HUDEP-2 (cell line): ENCODE measurements around the gene LINGO3.

ENCODE experiments used
- DNase-seq, 76 experiments: peaks; one replicate each; lab custom pipeline; 2025; ENCODE audit not compliant: unreplicated experiment in 76 of 76; lab: John Stamatoyannopoulos, UW

The LINGO3 gene

DNA sequence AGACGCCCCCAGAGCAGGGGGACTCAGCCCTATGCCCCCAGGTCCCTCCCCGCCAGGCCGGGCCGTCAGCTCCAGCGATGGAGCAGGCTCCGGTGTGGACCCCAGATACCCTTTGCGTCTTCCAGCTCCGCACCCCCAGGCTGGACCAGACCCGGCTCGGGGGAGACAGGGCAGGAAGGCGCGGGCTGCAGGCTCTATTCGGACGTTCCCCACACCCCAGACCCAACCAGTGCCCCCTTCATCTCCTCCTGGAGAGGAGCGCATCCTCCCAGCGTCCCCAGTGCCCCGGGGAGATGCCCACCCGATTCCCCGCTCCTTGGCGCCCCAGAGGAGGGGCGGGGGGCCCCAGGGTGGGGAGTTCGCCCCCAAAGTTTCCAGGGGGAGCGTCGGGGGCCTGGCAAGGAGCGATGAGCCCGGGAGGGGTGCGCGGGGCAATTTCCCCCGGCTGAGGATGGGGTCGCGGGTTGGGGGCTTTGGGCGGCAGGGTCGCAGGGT, 389 bp downstream of the LINGO3 start:
- no peak for DNase-seq

DNA sequence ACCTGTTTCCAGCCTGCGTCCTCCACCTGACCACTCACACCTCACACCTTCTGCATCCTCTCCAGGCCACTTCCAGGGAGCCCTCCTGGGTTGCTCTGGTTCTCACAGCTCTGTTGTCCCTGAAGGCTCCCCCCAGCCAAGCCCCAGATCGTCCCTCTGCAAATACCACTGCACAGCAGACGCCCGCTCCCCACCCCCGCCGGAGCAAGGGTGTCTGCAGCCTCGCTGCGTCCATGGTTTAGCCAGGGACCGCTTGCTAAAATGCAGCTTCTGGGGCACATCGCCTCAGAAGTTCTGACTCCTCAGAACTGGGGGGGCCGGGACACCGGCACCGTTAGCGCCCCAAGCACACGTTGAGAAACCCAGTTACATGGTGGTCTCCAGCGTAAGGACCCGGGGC, 983 bp downstream of the LINGO3 start:
- DNase-seq: no peak

DNA sequence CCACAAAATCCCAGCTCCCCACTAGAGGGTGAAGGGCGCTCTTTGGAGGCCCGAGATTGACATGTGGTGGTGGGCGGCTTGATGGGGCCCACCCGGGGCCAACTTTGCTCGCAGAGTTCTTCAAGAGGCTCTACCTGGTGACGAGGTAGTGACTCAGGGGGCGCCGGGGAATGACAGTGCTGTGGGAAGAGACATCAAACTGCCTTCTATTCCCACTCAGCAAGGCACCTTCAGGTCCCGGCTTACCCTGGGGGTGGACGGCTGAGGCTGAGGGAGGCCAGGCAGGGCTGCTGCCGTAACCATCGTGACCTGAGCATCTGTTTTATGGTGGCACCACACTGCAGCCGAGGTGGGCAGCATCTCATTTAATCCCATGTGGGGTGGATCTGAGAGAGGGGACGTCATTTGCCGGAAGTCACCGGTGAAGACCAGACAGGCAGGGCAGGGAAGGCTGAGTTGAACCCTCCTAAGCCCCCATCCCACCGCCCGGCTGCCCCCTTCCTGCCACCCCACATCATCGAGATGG, 1.6 kb downstream of the LINGO3 start:
- no peak for DNase-seq

DNA sequence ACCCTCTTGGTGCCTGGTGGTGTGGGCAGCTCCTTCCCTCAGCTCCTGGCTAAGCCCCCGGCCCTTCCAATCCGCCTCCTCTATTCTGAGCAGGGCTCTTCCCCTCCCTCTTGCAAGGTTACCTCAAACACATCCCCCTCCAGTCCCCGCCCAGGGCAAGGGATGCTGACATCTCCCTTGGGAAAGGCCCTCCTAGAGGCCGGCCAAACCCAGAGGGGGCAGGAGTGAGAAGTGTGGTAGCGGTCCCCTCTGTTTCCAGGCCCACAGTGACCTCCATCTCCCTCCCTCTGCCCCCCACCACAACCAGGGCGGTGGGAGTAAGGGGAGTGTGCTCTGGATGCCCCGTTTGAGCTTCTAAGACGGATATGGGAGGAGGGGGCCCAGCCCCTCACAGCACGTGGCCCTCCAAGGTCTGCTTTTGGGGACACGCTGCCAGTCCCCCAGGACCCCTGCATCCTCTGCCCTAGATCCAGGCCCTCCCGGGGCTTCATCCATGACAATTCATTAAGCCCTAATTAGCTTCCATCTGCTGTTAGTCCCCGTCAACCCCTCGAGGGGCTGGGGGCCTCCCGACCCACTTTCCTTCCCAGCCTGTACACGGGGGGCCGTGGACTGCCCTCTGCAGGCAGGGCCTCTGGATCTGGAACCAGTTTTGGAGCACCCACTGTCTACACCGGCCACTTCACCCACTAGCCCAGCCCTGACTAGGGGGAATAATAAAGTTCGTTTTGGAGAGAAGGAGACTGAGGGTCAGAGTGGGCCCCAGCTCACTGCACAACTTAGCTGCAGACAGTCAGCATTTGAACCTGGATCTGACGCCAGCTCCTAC, 2.3 kb downstream of the LINGO3 start:
- DNase-seq: no peak

DNA sequence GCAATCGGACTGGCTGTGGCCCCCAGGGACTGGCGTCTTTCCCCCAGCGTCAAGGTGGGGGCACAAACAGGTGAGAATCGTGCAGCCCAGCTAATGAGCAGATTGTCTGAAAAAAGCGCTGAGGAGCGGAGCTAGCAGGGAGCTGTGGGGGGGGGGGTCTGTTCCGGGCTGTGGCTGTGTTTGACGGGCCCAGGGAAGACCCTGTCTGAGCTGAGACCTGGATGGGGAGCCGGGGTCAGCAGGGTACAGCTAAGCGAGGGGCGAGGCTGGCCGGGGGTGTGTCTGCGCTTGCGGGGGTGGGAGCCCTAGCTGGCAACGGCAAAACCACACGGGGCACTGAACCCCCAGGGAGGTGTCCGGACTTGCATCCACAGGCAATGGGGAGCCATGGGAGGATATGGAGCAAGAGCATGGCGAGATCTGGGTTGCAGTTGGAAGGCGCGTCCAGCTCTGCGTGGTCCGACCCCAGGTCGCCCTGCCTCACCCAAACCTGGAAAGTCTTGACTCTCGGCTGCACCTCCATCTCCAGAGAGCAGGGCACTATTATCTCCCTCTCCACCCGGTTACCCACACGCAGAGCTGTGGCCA, 4.6 kb downstream of the LINGO3 start:
- DNase-seq: no peak

DNA sequence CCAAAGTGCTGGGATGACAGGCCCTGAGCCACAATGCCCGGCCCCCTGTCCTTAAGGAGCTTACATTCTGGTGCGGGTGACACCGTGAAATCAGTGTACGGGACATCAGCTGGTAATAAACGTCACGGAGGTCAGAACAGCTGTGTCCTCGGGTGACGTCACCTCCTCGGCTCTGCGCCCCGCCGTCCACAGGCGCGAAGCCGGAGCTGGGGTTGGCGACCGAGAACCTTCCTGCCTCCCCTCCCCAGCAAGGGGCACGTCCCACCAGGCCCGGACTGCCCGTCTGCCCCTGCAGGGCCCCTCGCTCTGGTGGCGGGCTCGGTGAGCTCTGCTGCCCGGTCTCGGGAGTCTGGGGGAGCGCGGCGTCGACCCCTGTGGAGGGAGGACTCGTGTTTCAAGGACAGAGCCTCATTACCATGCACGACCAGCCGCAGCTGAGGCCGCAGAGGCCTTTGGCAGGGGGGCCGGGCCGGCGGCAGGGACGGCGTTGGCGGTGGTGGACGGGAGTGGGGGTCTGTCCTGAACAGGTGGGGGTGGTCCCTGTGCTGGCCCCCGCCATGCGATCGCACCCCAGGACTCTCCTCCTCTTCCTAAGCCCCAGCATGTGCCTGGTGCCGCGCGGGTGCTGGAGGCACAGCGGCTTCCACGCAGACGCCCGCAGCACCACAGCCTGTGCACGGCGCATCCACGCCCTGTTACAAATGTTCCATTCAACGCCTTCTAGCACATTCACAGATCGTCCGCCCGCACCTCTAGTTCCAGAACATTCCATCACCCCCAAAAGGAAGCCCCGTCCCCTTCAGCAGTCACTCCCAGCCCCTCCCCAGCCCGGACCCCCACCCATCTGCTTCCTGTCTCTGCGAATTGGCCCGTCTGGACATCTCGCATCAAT, 5.4 kb downstream of the LINGO3 start:
- DNase-seq: no peak

DNA sequence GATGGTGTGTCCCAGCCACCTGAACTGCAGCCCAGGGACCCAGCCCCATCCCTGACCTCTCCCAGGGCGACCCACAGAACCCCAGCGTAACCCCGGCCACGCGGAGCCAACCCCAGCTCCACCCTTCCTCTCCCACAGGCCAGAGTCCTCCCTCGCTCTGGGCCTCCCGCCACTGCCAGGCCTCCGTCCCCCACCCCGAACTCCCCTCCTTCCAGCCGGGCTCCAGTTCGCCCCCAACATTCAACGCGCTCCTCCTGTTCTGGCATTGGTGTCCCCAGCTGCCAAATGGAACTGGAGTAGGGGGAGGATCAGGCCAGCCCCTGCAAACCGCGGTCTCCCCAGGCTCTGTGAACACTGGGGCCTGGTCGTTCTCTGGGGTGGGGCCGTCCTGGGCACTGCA, 7.4 kb downstream of the LINGO3 start:
- no peak for DNase-seq

DNA sequence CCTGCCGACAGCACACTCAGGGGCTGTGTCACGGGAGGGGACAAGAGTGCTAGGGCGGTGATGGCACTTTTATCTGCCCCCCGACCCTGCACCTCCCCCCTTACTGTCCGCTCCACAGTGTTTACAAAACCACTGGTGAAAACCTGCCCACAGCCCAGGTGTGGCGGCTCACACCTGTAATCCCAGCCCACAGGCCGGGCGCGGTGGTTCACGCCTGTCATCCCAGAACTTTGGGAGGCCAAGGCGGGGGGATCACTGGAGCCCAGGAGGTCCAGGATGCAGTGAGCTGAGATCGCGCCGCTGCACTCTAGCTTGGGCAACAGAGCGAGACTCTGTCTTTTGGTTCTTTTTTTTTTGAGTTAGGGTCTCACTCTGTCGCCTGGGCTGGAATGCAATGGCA, 11.8 kb downstream of the LINGO3 start:
- no peak for DNase-seq

DNA sequence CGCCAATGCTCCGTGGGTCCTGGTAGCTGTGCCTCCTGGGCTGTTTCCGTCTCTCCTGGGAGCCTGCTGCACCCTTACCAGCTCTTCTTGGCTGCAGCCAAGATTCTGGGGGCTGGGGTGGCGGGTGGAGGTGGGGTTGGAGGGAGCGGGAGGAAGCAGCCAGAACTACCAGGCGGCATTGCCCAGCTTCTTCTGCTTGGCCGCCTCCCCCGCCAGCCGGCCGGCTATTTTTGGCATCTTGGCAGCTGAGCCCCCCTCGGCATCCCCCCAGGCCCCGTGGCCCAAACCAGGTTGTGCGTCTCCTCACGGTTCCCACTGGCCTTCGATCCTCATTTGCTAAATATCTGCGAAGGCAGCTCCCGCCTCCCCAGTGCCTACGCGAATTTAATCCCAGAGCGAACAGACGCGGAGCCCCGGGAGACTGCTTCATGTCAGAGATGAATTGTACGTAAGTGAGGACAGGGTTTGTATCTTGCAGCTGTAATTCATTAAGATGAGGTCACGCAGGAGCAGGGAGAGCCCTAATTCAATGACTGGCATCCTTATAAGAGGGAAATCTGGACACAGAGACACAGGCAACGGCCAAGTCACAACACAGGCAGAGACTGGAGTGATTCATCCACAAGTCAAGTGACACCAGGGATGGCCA, 13.1 kb downstream of the LINGO3 start:
- no peak for DNase-seq

DNA sequence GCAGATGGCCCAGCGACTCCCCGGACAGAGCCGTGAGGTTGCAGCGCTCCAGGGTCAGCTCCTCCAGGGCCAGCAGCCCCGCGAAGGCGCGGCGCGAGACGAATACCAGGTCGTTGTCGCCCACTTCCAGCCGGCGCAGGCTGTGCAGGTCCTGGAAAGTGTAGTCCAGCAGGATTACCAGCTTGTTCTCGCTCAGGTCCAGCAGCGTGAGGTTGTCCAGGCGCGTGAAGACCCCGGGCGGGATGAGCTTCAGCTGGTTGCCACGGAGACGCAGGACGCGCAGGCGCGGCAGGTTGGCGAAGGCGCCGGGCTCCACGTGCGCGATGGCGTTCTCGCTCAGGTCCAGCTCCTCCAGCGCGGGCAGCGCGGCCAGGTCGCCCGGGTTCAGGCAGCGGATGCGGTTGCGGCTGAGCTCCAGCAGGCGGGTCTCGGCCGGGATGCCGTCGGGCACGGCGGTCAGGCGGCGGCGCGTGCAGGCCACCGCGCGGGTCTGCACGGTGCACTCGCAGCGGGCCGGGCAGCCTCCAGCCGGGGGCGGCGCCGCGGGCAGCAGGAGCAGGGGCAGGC, 16.7 kb downstream of the LINGO3 start:
- DNase-seq: no peak

DNA sequence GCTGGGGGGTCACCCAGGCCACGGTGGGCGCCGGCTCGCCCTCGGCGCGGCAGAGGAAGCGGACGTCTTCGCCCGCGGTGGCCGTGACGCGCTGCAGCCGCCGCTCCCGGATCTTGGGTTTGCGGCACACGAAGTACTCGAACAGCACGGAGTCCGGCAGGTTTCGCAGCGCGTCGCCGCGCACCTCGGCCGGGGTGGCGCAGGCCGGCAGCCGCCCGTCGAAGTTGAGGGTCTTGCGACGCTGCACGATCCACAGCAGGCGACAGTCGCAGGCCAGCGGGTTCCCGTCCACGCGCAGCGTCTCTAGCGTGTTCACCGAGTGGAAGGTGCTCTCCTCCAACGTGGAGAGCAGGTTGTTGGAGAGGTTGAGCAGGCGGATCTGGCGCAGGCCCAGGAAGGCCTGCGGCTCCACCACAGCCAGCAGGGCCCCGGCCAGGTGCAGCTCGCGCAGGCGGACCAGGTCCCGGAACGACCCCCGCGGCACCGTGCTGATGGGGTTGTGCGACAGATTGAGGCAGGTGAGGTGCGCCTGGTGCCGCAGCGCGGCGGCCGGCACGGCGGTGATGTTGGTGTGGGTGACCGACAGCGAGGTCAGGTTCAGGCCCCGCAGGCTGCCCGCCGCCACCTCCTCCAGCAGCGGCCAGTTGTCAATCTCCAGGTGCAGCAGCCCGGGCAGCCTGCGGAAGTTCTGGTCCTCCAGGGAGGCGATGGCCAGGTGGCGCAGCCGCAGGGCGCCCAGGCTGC, 17.3 kb downstream of the LINGO3 start:
- no peak for DNase-seq

DNA sequence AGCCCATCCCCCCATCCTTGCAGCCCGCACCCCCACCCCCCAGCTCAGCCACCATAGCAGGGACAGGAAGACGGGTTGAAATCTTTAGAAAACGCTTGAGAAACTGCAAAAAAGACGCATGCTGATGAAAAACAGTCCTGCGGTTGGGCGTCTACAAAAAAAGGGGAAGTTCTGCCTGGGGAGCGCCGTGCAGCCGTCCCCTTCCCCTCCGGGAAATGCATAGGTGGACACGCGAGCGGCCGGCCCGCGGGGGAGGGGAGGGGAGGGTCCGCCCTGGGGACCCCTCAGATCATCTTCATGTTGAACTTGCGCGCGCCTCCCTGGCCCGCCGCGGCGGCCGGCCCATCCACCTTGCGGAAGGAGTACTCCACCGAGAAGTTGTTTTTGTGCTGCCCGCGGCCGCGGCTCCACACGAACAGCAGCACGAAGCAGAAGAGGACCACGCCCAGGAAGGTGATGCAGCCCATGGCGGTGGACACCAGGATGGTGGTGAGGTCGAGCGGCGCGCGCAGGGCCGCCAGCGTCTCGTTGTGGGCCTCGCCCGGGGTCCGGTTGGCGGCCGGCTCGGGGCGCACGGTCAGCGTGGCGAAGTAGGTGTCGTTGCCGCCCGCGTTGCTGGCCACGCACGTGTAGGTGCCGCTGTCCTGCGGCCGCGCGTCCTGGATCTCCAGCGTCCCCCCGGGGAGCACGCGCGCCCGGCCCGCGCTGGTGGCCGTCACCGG, 18.1 kb downstream of the LINGO3 start:
- peak in 24 of 76 experiments; percentile 7 to 55 (median 34) for DNase-seq

DNA sequence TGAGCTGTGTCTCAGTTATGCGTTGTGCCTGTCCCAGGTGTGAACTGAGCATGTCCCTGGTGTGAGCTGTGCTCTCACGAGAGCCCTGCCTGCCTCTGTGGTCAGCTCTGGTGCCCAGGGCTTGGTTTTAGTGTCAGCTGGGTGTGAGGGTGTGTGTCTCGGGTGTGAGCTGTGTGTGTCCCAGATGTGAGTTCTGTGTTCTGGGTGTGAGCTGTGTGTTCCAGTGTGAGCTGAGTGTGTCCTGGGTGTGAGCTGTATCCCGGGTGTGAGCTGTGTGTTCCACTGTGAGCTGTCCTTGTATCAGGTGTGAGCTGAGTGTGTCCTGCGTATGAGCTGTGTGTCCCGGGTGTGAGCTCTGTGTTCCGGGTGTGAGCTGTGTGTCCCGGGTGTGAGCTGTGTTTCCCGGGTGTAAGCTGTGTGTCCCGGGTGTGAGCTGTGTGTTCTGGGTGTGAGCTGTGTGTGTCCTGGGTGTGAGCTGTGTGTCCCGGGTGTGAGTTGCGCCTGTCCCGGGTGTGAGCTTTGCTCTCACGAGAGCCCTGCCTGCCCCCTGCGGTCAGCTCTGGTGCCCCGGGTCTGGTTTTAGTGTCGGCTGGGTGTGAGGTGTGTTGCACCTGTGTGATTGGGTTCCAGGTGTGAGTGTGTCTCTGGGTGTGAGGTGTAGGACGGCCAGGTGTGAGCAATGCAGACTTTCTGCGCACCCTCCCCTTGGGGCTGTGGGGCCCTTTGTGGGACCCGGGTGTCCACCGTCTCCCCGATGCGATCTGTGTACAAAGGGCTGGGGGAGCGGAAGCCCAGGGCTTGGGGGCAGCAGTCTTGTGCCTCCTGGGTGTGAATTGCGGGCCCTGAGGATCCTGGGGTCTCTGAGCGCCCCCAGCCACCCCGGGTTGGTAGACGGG, 18.9 kb downstream of the LINGO3 start:
- DNase-seq: no peak

DNA sequence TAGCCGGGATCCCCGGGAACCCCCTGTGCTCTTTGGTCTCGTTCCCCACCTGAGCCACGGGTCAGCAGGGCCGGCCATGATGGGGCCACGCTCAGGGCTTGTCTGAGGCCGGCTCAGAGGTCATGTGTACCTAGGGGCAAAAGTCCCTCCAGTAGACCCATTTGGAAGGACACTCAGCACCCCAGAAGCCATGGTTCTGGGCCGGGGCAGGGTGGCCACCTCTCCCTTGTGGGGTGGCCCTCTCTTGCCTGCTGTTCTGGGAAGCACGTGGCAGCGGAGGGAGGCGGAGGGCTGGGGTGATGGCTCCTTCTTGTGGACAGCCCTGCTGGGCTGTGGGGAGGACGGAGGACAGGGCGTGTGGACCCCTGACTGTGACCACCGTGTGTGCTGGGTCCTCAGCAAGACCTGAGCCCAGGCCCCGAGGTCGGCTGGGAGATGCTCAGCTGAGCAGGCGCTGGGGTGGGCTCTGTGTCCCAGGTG, 19.6 kb downstream of the LINGO3 start:
- no peak for DNase-seq

DNA sequence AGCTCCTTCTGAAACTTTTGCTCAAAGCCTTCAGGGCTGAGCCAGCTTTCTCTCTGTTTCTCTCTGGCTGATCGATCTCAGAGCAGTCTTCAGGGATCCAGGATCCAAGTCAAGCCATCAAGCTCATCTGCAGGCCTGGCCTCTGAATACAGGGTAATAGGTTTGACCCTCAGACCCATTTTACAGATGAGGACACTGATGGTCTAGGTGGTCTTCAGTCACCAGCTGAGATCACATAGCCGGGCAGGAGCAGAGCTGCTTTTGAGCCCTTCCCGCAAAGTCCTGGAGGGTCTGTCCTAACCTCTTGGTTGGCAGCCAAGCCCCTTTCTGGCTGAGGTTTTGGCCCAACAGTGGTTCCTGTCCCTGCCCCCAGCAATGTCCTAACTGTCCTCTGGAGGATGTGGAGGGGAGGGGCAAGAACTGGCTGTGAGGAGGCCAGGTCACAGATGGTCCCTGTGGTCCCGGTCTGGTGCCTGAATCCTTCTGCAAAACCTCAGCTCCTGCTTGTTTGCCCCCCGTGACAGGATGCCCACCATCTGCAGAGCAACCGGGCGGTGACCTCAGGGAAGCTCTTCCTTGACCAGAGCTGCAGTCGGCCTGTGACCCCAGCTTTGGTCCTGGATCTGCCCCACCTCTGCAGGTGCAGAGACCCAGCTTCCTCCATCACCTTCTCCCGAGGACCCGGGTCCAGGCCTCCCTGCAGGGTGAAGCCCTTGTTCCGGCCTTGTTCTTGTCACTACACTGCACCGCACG, 20.2 kb downstream of the LINGO3 start:
- no peak for DNase-seq

DNA sequence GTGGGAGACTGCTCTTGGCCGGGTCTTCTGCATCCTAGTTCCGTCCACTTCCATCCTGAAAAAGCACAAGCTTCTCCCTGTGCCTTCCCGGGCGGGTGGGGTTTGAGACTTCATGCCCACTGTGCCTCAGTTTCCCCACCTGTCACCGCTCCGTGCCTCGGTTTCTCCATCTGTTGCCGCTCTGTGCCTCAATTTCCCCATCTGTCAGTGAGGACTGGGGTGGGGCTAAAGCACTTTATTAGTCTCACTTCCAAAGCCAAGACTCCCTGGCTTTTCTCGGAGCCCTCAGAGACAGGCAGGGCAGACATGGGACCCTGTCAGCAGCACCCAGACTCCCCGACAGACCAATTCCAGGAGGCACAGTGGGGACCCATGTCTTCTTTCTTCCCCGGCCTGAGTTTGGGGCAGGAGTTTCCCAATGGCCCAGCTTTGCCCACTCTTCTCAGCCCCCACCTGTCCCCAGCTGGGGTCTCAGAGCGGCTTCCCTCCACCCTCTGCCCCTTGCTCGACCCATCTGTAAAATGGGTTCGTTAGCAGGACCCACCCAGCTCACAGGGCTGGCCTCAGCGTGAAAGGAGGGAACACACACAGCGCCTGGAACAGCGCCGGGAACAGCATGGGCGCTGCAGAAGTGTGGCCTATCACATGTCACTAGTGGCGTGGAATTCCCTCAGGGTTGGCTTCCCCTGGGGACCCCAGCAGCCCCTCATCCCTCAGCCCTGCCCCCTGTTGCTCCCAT, 21.4 kb downstream of the LINGO3 start:
- DNase-seq: no peak
